Mononuclear cell (primary cell): ENCODE measurements around the gene OR56A5. TPM values are rescaled to one million over a fixed set of nuclear protein-coding genes. Genes with fewer than 3 reads are reported as not detected.

ENCODE experiments used
- H3K27me3 ChIP-seq: 2 replicates; pipeline ENCODE4 v1.6.0; 2011; ENCODE audit warnings: low read length, control low read depth; ENCODE audit not compliant: insufficient read depth
- H3K4me1 ChIP-seq: 2 replicates; pipeline ENCODE4 v1.5.1; 2011; ENCODE audit warnings: mild to moderate bottlenecking, low read length, control low read depth; ENCODE audit not compliant: insufficient read depth
- H3K4me3 ChIP-seq: 2 replicates; pipeline ENCODE4 v1.5.1; 2011; ENCODE audit warnings: mild to moderate bottlenecking, low read length, moderate library complexity
- H3K9me3 ChIP-seq: 2 replicates; pipeline ENCODE4 v1.5.1; 2011; ENCODE audit warnings: low read depth, mild to moderate bottlenecking, control low read depth, low read length
- total RNA-seq: library from RNA; depleted of rRNA; stranded (reverse); fragments of >200 nt; gene quantifications from one replicate; pipeline ENCODE4 v1.2.3, GENCODE V29; 2012

Gene OR56A5, protein sequence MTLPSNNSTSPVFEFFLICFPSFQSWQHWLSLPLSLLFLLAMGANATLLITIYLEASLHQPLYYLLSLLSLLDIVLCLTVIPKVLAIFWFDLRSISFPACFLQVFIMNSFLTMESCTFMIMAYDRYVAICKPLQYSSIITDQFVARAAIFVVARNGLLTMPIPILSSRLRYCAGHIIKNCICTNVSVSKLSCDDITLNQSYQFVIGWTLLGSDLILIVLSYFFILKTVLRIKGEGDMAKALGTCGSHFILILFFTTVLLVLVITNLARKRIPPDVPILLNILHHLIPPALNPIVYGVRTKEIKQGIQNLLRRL
- not detected for total RNA-seq

DNA sequence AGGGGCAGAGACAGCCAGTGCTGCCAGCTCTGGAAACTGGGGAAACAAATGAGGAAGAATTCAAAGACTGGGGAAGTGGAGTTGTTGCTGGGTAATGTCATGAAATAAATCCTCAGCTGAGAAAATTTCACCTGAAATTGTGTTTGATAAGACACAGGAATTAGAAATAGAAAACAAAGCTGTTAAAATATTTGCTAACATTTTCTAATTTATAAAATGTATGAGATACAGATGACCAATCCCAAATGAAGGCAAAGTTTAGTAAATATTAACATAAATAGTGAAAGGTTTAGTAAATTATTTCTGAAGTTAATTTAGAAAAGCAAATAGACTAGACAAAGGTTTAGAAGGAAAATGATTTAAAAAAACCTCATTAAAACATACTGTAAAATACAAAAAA is at the start of gene OR56A5:
TSS of gene OR56A5 (minus strand) at position 101 of the 400 bp plus-strand sequence. CDS start at position 101, 0 bp downstream.
- Histone ChIP-seq H3K4me1 (no peaks in the 10 kb centered on the region), H3K27me3 (no peaks in the 10 kb centered on the region), H3K9me3 (peaks cover 7% of the 10 kb centered on the region), H3K4me3 (no peak within 1 kb of the TSS)

DNA sequence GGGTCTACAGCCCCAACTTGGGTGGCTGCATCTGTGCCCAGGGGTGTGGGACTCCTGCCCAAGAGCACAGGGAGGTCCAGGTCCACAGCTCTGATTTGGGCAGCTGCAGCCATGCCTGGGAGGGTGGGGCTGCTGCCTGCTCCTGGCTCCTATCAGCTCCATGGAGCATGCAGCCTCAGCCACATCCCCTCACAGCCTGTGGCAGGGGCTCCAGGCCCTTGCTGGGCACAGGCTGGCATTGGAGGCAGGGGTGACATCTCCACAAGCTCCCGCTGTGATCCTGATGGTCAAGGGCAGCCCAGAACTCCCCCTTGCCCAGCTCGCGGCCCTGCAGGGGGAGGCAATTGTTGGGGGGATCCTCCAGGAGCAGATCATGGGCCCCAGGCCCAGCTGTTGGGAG is 44.7 kb upstream of the OR56A5 start:
- H3K27me3 ChIP-seq = peaks cover 13% of the 10 kb centered on the region
- no peak overlapping the region for H3K4me3 ChIP-seq
- no peaks in the 10 kb centered on the region for H3K9me3 ChIP-seq
- H3K4me1 ChIP-seq = peaks cover 9% of the 10 kb centered on the region

DNA sequence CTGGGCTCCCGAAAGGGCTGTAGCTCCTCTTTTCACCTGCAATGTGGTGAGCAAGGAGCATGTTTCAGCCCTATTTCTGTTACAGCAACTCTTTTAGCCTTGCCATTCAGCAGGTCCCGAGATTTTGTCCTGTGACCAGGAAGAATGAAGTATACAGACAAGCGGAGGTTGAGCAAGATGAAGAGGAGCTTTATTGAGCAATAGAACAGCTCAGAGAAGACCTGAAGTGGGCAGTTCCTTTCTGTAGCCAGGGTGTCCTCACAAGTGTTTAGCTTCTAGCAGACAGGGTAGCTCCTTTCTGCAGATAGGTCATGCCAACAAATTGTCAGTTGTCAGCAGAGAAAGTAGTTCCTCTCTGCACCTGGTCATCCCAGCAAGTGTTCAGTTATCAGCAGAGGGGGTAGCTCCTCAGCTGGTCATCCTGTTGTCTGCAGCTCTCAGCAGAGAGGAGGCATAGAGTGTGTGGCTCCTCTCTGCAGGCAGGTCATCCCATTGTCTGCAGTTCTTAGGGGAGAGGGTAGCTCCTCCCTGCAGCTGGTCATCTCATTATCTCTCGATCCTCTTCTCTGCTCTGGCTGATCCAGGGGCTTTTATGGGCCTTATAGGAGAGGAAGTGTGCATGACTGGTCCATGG is 43.9 kb upstream of the OR56A5 start:
- H3K27me3 ChIP-seq = peaks cover 7% of the 10 kb centered on the region
- H3K4me1 ChIP-seq = peaks cover 9% of the 10 kb centered on the region
- H3K4me3 ChIP-seq = no peak overlapping the region
- H3K9me3 ChIP-seq = no peaks in the 10 kb centered on the region

- Histone ChIP-seq H3K4me1 (peaks cover 3% of the 10 kb centered on the region), H3K4me3 (no peak within 1 kb of the TSS), H3K27me3 (peaks cover 6% of the 10 kb centered on the region), H3K9me3 (no peaks in the 10 kb centered on the region)
Measured at GRCh38 chr11:6006846-6007245, 38.6 kb upstream of the OR56A5 start, which contains the start of gene OR56A4. Gene OR56A4 (minus strand): TSS chr11:6006946. CDS start chr11:6002992, 3,954 bp downstream.

DNA sequence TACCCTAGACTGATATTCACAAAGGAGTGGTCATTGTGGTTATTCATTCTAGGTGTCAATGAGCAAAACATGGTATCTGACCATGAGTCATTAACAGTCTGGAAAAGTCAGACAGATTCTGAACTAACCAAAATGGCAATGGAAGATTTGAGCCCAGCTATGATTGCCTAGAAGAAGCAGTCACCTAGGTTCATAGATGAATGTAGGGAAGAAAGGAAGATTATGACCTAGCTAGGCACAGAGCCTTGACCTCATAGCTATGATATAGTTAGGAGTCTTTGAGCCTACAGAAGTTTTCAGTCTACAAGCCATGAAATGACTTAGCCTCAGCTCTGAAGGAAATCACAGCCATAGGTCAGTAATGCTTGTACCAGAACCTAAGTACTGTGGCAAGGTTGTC is 38.1 kb upstream of the OR56A5 start:
- Histone ChIP-seq H3K4me1 (no peaks in the 10 kb centered on the region), H3K9me3 (no peaks in the 10 kb centered on the region), H3K27me3 (peaks cover 6% of the 10 kb centered on the region), H3K4me3 (no peak overlapping the region)

GRCh38 chr11:6002202-6002699 is 34.0 kb upstream of the OR56A5 start:
- Histone ChIP-seq H3K4me3 (no peak overlapping the region), H3K27me3 (peaks cover 2% of the 10 kb centered on the region), H3K4me1 (no peaks in the 10 kb centered on the region), H3K9me3 (no peaks in the 10 kb centered on the region)

DNA sequence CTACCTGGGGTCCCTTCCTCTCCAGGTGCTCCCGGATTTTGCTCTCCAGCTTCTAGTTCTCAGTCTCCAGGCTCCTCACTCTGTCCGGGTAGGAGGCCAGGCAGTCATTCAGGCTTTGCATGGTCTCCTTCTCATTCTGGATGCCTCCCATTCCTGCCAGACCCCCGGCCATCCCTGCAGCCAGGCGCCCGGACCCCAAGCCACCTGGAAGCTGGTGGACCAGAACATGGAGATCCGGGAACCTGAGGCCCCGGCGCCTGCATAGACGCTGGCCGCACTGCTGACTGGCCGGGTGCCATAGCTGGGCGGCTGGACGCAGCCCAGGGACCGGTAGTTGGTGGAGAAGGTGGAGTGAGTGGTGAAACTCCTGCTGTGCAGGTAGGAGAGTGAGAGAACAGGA is 26.5 kb upstream of the OR56A5 start:
- H3K9me3 ChIP-seq = no peaks in the 10 kb centered on the region
- H3K4me1 ChIP-seq = no peaks in the 10 kb centered on the region
- peaks cover 2% of the 10 kb centered on the region for H3K27me3 ChIP-seq
- H3K4me3 ChIP-seq = no peak overlapping the region

GRCh38 chr11:5992604-5993251 is 24.4 kb upstream of the OR56A5 start:
- Histone ChIP-seq H3K9me3 (no peaks in the 10 kb centered on the region), H3K4me1 (no peaks in the 10 kb centered on the region), H3K27me3 (peaks cover 3% of the 10 kb centered on the region), H3K4me3 (no peak overlapping the region)

GRCh38 chr11:5992150-5992549 is 23.9 kb upstream of the OR56A5 start:
- no peaks in the 10 kb centered on the region for H3K4me1 ChIP-seq
- H3K9me3 ChIP-seq = no peaks in the 10 kb centered on the region
- peaks cover 3% of the 10 kb centered on the region for H3K27me3 ChIP-seq
- no peak overlapping the region for H3K4me3 ChIP-seq

- H3K4me3 ChIP-seq = no peak overlapping the region
- H3K4me1 ChIP-seq = no peaks in the 10 kb centered on the region
- H3K27me3 ChIP-seq = peaks cover 3% of the 10 kb centered on the region
- no peaks in the 10 kb centered on the region for H3K9me3 ChIP-seq
Measured at GRCh38 chr11:5989203-5989602, 20.9 kb upstream of the OR56A5 start.

GRCh38 chr11:5986885-5987284 is 18.6 kb upstream of the OR56A5 start, which contains the start of gene OR52L1:
Gene OR52L1 (minus strand): TSS chr11:5986985. CDS start chr11:5986930, 55 bp downstream.
- H3K4me1 ChIP-seq = no peaks in the 10 kb centered on the region
- H3K4me3 ChIP-seq = no peak within 1 kb of the TSS
- no peaks in the 10 kb centered on the region for H3K9me3 ChIP-seq
- peaks cover 3% of the 10 kb centered on the region for H3K27me3 ChIP-seq

- peaks cover 7% of the 10 kb centered on the region for H3K9me3 ChIP-seq
- H3K27me3 ChIP-seq = no peaks in the 10 kb centered on the region
- H3K4me3 ChIP-seq = no peak overlapping the region
- H3K4me1 ChIP-seq = no peaks in the 10 kb centered on the region
Measured at GRCh38 chr11:5983443-5983842, 15.1 kb upstream of the OR56A5 start.

DNA sequence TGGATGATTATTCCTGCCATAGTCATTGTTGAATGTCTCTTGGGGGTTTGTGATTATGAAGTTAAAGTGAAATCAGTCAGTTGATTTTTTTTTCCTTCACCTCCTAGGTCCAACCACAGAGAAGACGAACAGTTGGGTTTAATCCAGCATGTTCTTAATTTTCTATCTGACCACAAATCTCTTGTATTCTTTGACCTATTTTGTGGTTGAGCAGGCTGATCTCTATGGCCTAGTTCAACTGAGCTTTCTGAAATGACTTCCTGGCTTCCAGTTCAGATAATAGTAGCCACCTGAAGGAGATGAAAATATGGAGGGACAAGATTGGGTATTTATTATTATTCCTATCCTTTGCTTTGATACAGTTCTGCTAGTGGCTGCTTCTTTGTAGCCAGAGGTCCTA is 5.2 kb upstream of the OR56A5 start:
- no peaks in the 10 kb centered on the region for H3K4me1 ChIP-seq
- no peaks in the 10 kb centered on the region for H3K9me3 ChIP-seq
- H3K27me3 ChIP-seq = no peaks in the 10 kb centered on the region
- H3K4me3 ChIP-seq = no peak overlapping the region

DNA sequence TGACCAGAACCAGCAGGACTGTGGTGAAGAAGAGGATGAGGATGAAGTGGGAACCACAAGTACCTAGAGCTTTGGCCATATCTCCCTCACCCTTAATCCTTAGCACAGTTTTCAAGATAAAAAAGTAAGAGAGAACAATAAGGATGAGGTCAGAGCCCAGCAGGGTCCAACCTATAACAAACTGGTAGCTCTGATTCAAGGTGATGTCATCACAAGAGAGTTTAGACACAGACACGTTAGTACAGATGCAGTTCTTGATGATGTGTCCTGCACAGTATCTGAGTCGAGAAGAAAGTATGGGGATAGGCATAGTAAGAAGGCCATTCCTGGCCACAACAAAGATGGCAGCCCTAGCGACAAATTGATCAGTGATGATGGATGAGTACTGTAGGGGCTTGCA is 586 bp downstream of the OR56A5 start:
- no peak overlapping the region for H3K4me3 ChIP-seq
- H3K4me1 ChIP-seq = no peaks in the 10 kb centered on the region
- H3K9me3 ChIP-seq = peaks cover 13% of the 10 kb centered on the region
- H3K27me3 ChIP-seq = no peaks in the 10 kb centered on the region

GRCh38 chr11:5966958-5967357 is 1.3 kb downstream of the OR56A5 start:
- Histone ChIP-seq H3K4me1 (no peaks in the 10 kb centered on the region), H3K9me3 (peaks cover 13% of the 10 kb centered on the region), H3K27me3 (no peaks in the 10 kb centered on the region), H3K4me3 (no peak overlapping the region)
